MM.1S (cell line): ENCODE data around the gene TIGD2.

ENCODE experiments used
- DNase-seq: peaks from one replicate; pipeline ENCODE4 v3.0.0-alpha.2; 2015
- H2AFZ ChIP-seq: fragments of 300-600 bp; sonication (generic); 2 replicates; pipeline ENCODE4 v1.6.0; 2016; ENCODE audit warnings: antibody characterized with exemption, low read length
- H3F3A ChIP-seq: fragments of 300-600 bp; sonication (generic); 2 replicates; pipeline ENCODE4 v1.6.1; 2016; ENCODE audit warnings: mild to moderate bottlenecking, antibody characterized with exemption, low read length, moderate library complexity, mixed read lengths; ENCODE audit not compliant: insufficient read depth
- H3K27ac ChIP-seq: fragments of 300-600 bp; sonication (generic); 2 replicates; pipeline ENCODE4 v1.5.1; 2016; ENCODE audit warnings: mild to moderate bottlenecking, low read length
- H3K27me3 ChIP-seq: fragments of 300-600 bp; sonication (generic); replicated peaks from 2 replicates; pipeline ENCODE4 v1.6.0; 2016; ENCODE audit warnings: low read length; ENCODE audit not compliant: insufficient read depth
- H3K36me3 ChIP-seq: fragments of 300-600 bp; sonication (generic); replicated peaks from 2 replicates; pipeline ENCODE4 v1.6.1; 2016; ENCODE audit warnings: mild to moderate bottlenecking, low read length, mixed read lengths; ENCODE audit not compliant: insufficient read depth
- H3K4me1 ChIP-seq: fragments of 300-600 bp; sonication (generic); 2 replicates; pipeline ENCODE4 v1.6.1; 2016; ENCODE audit warnings: low read length, mixed read lengths
- H3K4me2 ChIP-seq: fragments of 300-600 bp; sonication (generic); 2 replicates; pipeline ENCODE4 v1.6.0; 2016; ENCODE audit warnings: low read depth, low read length
- H3K4me3 ChIP-seq: fragments of 300-600 bp; sonication (generic); 2 replicates; pipeline ENCODE4 v1.5.1; 2016; ENCODE audit warnings: low read length, mixed read lengths
- H3K79me2 ChIP-seq: fragments of 300-600 bp; sonication (generic); 2 replicates; pipeline ENCODE4 v1.6.1; 2016; ENCODE audit warnings: mixed run types, low read length, mixed read lengths
- H3K9ac ChIP-seq: fragments of 300-600 bp; sonication (generic); 2 replicates; pipeline ENCODE4 v1.6.1; 2016; ENCODE audit warnings: low read length, mixed read lengths
- H3K9me2 ChIP-seq: fragments of 300-600 bp; sonication (generic); replicated peaks from 2 replicates; pipeline ENCODE4 v1.6.1; 2016; ENCODE audit warnings: mild to moderate bottlenecking, low read length, mixed read lengths; ENCODE audit not compliant: insufficient read depth
- H3K9me3 ChIP-seq: fragments of 300-600 bp; sonication (generic); replicated peaks from 2 replicates; pipeline ENCODE4 v1.6.1; 2016; ENCODE audit warnings: mild to moderate bottlenecking, low read length, mixed read lengths; ENCODE audit not compliant: insufficient read depth
- H4K20me1 ChIP-seq: fragments of 300-600 bp; sonication (generic); 2 replicates; pipeline ENCODE4 v1.6.1; 2016; ENCODE audit warnings: mild to moderate bottlenecking, low read length, moderate library complexity, mixed read lengths; ENCODE audit not compliant: insufficient read depth
- EZH2 ChIP-seq: fragments of 300-600 bp; sonication (generic); optimal IDR thresholded peaks from 2 replicates; pipeline ENCODE3; 2017; ENCODE audit warnings: low read depth, mild to moderate bottlenecking, antibody characterized with exemption, low read length, mixed read lengths
- EZH2phosphoT487 ChIP-seq: fragments of 300-600 bp; sonication (generic); IDR thresholded peaks from 2 replicates; pipeline ENCODE4 v1.6.1; 2018; ENCODE audit warnings: antibody characterized with exemption, low read length
- TF ChIP-seq, protein P1 (sequence below): fragments of 300-600 bp; sonication (generic); IDR thresholded peaks from 2 replicates; pipeline ENCODE4 v1.5.1; 2016; ENCODE audit warnings: antibody characterized with exemption, low read length, mixed read lengths

Gene TIGD2

GRCh38 chr4:89161841-89162240 lies 50.5 kb downstream of the TIGD2 start:
- no peaks in the 10 kb centered on the region for H3K27me3 ChIP-seq
- no peaks in the 10 kb centered on the region for H3K4me1 ChIP-seq
- no peak for DNase-seq
- no peak overlapping the region for H3K4me3 ChIP-seq
- H3K9me3 ChIP-seq = no peaks in the 10 kb centered on the region
- TF ChIP-seq EZH2phosphoT487 (no peak), EZH2 (no peak)
- TF ChIP-seq, protein P1, sequence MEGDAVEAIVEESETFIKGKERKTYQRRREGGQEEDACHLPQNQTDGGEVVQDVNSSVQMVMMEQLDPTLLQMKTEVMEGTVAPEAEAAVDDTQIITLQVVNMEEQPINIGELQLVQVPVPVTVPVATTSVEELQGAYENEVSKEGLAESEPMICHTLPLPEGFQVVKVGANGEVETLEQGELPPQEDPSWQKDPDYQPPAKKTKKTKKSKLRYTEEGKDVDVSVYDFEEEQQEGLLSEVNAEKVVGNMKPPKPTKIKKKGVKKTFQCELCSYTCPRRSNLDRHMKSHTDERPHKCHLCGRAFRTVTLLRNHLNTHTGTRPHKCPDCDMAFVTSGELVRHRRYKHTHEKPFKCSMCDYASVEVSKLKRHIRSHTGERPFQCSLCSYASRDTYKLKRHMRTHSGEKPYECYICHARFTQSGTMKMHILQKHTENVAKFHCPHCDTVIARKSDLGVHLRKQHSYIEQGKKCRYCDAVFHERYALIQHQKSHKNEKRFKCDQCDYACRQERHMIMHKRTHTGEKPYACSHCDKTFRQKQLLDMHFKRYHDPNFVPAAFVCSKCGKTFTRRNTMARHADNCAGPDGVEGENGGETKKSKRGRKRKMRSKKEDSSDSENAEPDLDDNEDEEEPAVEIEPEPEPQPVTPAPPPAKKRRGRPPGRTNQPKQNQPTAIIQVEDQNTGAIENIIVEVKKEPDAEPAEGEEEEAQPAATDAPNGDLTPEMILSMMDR = no peak
- H3F3A ChIP-seq = no peaks in the 10 kb centered on the region
- no peaks in the 10 kb centered on the region for H3K79me2 ChIP-seq
- no peak overlapping the region for H3K27ac ChIP-seq
- no peaks in the 10 kb centered on the region for H3K36me3 ChIP-seq
- no peak overlapping the region for H3K4me2 ChIP-seq
- no peaks in the 10 kb centered on the region for H4K20me1 ChIP-seq
- no peak overlapping the region for H3K9ac ChIP-seq
- no peaks in the 10 kb centered on the region for H3K9me2 ChIP-seq
- H2AFZ ChIP-seq = no peak overlapping the region

GRCh38 chr4:89162496-89162895 lies 51.2 kb downstream of the TIGD2 start:
- Histone ChIP-seq H3K79me2 (no peaks in the 10 kb centered on the region), H3K9me2 (no peaks in the 10 kb centered on the region), H3F3A (no peaks in the 10 kb centered on the region), H3K36me3 (no peaks in the 10 kb centered on the region), H3K27me3 (no peaks in the 10 kb centered on the region), H3K27ac (no peak overlapping the region), H3K9me3 (no peaks in the 10 kb centered on the region), H2AFZ (no peak overlapping the region), H3K4me1 (no peaks in the 10 kb centered on the region), H3K9ac (no peak overlapping the region), H3K4me2 (no peak overlapping the region), H3K4me3 (no peak overlapping the region), H4K20me1 (no peaks in the 10 kb centered on the region)
- no peak for DNase-seq
- TF ChIP-seq EZH2phosphoT487 (no peak), EZH2 (no peak)
- TF ChIP-seq, protein P1 = no peak

DNA sequence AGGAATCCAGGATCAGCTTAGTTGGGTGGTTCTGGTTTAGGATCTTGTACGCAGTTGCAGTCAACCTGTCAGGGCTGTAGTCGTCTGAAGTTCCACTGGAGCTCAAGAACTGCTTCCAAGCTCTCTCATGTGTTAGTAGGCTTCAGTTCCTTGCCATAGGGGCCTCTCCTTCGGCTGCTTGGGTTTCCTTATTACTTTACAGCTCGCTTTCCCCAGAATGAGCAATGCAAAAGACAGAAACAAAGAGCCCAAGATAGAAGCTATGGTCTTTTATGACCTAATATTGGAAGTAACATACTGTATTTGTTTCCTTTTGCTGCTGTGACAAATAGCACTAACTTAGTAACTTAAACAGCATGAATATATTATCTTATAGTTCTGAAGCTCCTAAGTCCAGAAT lies 51.7 kb downstream of the TIGD2 start:
- Histone ChIP-seq H2AFZ (no peak overlapping the region), H3K9me3 (no peaks in the 10 kb centered on the region), H3K9me2 (no peaks in the 10 kb centered on the region), H3K9ac (no peak overlapping the region), H4K20me1 (no peaks in the 10 kb centered on the region), H3K4me2 (no peak overlapping the region), H3K79me2 (no peaks in the 10 kb centered on the region), H3F3A (no peaks in the 10 kb centered on the region), H3K27ac (no peak overlapping the region), H3K4me3 (no peak overlapping the region), H3K27me3 (no peaks in the 10 kb centered on the region), H3K36me3 (no peaks in the 10 kb centered on the region), H3K4me1 (no peaks in the 10 kb centered on the region)
- DNase-seq = no peak
- TF ChIP-seq EZH2 = no peak
- TF ChIP-seq, protein P1 = no peak
- TF ChIP-seq EZH2phosphoT487 = no peak

DNA sequence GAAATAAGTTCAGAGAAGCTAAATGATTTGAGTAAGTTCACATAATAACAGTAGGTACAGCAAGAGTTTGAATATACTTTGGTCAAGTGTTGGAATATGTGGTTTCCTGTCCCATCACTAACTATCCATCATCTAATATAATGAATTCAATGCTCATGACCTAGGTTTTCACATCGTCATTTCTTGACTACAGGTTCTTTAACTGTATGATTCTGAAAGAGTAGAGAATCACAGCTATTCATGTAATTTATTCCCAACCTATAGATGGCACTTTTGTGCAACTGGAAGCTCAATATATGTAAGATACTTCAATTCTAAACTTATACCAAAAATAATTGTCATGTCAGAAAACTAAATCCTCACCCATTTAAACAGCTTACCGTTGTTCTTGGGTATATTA lies 53.1 kb downstream of the TIGD2 start:
- H3K27me3 ChIP-seq = no peaks in the 10 kb centered on the region
- H4K20me1 ChIP-seq = no peaks in the 10 kb centered on the region
- H3K9me2 ChIP-seq = no peaks in the 10 kb centered on the region
- no peaks in the 10 kb centered on the region for H3F3A ChIP-seq
- H3K79me2 ChIP-seq = no peaks in the 10 kb centered on the region
- H3K4me1 ChIP-seq = no peaks in the 10 kb centered on the region
- H3K36me3 ChIP-seq = no peaks in the 10 kb centered on the region
- DNase-seq = no peak
- H3K27ac ChIP-seq = no peak overlapping the region
- no peak overlapping the region for H2AFZ ChIP-seq
- no peak overlapping the region for H3K4me2 ChIP-seq
- H3K4me3 ChIP-seq = no peak overlapping the region
- TF ChIP-seq, protein P1 = peak; percentile 28
- no peak for TF ChIP-seq EZH2
- TF ChIP-seq EZH2phosphoT487 = no peak
- no peak overlapping the region for H3K9ac ChIP-seq
- no peaks in the 10 kb centered on the region for H3K9me3 ChIP-seq
